NCI-H1105 treated with DMSO at 0.1 percent for 48 hours (cell line): Measurements from ENCODE around the gene CEP164.

ENCODE experiments used
- DNase-seq: peaks from one replicate; lab custom pipeline; 2025; lab: John Stamatoyannopoulos, UW

The CEP164 gene

GRCh38 chr11:117366875-117367274 lies 39.2 kb downstream of the CEP164 start:
- no peak for DNase-seq

DNA sequence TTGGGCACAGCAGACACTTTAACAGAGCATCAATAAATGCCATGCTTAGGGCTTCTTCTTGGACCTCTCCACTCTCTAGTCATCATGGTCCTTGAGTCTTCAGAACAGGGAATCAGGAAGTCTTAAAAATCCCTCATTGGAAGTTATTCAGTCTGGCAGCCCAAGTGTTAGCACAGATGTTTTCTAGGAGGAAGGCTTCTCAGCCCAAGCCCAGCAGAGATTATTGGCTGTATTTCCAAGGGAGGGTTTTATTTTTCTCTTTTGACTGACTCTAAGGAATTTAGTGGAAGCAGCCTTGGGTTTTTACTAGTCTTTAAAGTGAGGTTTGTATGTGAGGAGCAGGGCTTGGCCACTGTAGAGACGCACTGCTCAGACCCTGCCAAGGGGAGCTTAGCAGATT lies 41.9 kb downstream of the CEP164 start:
- no peak for DNase-seq

DNA sequence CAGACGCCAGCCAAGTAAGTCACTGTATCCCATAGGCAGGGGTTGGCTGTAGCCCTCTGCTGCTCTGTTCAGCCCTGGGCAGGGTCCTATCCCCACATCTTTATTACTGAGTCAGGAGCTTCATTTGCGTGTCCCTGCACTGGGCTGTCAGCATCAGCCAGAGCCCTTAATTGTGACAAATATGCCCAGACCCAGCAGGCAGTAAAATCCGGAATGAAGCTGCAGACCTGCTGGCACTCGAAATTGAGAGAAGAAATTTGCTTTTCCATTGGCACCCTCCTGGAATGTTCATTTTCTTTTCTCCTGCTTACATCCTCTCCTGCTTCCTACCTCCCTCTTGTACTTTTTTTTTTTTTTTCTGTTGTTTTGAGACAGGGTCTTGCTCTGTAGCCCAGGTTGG lies 43.8 kb downstream of the CEP164 start:
- DNase-seq: no peak

- no peak for DNase-seq
Observed at GRCh38 chr11:117374316-117375055, 46.8 kb downstream of the CEP164 start.

- DNase-seq: no peak
Observed at GRCh38 chr11:117375960-117376359, 48.3 kb downstream of the CEP164 start.

GRCh38 chr11:117376517-117376916 lies 48.9 kb downstream of the CEP164 start:
- no peak for DNase-seq

- DNase-seq: no peak
Observed at GRCh38 chr11:117378976-117379865, 51.6 kb downstream of the CEP164 start.

- DNase-seq: no peak
Observed at GRCh38 chr11:117380676-117381075, 53.0 kb downstream of the CEP164 start.

DNA sequence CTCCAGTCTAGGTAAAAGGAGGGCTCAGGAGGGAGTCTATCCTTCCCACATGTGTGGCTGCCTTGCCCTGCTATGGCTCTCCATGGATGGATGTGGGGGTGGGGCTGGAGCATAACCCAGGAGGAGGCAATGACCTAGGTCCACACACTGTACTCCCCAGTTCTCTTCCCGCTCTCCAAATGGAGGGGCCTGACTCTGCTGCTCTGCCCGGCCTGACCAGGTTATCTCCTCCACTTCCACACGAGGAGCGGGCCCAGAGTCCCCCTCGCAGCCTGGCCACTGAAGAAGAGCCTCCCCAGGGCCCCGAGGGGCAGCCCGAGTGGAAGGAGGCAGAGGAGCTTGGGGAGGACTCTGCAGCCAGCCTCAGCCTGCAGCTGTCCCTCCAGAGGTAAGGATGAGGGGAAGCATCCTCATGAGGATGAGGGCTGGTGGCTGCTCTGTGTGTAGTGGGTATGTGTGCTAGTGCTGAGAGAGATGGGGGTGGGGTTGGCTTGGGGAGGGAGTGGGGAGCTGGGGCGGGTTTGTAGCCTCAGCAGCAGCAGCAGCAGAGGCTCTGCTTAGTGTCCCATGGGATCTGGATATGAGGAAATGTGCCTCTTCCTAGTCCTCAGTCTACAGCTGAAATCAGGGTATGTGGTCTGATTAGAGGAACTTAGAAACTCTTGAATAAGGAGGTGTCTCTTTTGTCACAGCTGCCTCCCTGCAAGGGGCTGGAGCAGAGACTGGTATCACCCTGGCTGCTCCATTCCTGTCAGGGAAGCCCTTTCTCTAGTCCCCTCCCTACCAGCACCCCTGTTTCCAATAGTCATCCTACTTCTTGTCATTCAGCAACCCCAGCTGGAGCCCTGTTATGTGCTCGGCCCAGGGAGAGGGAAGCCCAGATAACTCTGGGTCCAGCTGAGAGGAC lies 54.1 kb downstream of the CEP164 start:
- DNase-seq: no peak

GRCh38 chr11:117382746-117383145 lies 55.1 kb downstream of the CEP164 start:
- DNase-seq: no peak

DNA sequence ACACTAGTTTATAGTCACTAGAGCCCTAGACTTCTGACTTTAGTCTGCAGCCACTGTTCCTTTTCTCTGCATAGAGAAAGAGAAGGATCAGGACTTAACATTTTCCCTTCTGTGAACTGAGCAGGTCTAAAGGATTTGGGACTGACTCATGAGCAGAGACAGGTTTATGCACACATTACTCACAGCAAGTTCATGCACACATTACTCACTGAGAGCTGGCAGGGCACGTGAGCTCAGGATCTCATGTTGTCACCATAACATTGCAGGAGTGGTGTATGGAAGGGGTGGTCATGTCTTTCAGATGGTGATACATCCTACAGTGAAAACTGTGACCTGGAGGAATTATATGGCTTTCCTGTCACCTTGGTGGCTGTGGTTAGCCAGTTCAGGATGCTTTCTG lies 56.4 kb downstream of the CEP164 start:
- DNase-seq: no peak

GRCh38 chr11:117385471-117385870 lies 57.8 kb downstream of the CEP164 start:
- no peak for DNase-seq

DNA sequence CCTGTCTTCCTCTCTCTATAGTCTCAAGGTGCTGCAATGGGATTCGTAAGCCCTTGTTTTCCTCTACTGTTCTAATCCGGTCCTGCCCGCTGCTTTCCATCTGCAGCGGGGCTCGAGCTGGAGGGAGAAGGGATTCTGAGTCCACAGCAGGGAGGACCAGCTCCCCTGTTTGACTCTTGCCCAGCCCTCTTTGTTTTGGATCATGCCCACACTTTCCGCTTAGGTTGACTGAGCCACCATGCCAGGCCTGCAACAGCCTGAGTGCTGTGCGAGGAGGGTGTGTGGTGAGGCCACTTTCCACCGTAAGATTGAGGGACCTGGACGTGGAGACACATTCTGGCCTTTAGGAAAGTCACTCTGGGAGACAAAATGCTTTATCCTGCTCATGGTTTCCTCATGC lies 58.3 kb downstream of the CEP164 start:
- no peak for DNase-seq

DNA sequence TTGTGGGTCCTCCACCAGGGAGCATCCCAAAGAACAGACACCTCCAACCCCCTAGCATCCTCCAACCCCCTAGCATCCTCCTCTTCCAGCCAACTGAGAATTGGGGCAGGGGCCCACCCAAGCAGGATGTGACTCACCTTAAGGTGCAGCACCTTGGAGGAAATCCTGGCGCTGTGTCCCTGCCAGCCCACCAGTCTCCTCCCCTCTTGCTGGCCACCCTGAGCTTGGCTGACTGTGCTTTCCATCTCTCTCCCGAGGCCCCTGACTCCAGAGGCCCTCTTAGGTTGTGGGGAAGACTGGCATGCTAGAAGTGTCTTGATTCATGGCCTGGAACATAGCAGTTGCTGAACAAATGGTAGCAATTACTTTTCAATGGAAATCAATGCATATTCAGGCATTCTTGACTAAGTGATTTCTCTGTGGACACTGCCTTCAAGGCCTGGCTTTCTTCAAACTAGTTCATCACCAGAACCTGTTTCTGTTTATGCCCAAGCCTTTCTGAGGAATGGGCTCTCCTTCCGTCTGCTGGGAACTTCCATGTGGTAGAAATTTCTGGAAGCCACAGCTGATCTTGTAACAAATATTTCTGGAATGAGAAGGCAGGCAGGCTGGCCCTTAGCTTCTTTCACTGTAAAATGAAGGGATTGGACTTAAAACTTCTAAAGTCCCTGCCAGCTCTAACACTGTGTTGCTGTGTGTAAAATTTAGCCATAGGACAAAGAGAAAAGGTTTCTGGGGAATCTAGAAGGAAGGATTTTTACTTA lies 60.5 kb downstream of the CEP164 start:
- no peak for DNase-seq

GRCh38 chr11:117390743-117391142 lies 63.1 kb downstream of the CEP164 start:
- DNase-seq: no peak

GRCh38 chr11:117391181-117391580 lies 63.5 kb downstream of the CEP164 start:
- DNase-seq: no peak

DNA sequence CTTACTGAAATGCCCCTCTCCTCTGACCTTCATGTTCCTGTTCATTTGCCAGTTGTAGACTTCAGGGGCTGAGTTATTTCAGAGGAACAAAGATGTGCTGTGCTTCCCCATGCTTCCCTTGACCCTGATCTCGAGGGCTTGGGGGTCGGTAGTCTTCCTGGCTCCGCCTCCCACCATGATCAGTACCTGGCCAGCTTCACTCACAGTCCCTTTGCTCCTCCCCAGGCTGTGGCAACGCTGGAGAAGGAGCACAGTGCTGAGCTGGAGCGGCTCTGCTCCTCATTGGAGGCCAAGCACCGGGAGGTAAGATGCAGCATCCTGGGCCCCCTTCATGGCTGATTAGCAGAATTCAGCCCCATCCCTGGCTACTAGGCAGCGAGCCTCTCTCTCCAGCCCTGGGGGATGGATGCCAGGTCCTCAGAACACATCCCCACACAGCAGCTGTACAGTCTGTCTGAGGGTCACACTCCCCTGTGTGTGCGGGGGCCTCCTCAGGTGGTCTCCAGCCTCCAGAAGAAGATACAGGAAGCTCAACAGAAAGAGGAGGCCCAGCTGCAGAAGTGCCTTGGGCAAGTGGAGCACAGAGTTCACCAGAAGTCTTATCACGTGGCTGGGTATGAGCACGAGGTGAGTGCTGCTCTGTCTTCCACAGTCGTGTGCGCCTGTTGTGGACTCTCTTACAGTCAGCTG lies 64.5 kb downstream of the CEP164 start:
- no peak for DNase-seq

GRCh38 chr11:117392979-117393378 lies 65.3 kb downstream of the CEP164 start:
- no peak for DNase-seq

- DNase-seq: no peak
Observed at GRCh38 chr11:117394221-117394925, 66.7 kb downstream of the CEP164 start.

- DNase-seq: no peak
Observed at GRCh38 chr11:117395476-117395875, 67.8 kb downstream of the CEP164 start.
